ENCODE measurements around the gene FCGR1A.
"Not testable (repeated sequence)": the region's sequence is repeated elsewhere in the genome, so short reads cannot be mapped to it uniquely, and the experiment has no call there.

DNA sequence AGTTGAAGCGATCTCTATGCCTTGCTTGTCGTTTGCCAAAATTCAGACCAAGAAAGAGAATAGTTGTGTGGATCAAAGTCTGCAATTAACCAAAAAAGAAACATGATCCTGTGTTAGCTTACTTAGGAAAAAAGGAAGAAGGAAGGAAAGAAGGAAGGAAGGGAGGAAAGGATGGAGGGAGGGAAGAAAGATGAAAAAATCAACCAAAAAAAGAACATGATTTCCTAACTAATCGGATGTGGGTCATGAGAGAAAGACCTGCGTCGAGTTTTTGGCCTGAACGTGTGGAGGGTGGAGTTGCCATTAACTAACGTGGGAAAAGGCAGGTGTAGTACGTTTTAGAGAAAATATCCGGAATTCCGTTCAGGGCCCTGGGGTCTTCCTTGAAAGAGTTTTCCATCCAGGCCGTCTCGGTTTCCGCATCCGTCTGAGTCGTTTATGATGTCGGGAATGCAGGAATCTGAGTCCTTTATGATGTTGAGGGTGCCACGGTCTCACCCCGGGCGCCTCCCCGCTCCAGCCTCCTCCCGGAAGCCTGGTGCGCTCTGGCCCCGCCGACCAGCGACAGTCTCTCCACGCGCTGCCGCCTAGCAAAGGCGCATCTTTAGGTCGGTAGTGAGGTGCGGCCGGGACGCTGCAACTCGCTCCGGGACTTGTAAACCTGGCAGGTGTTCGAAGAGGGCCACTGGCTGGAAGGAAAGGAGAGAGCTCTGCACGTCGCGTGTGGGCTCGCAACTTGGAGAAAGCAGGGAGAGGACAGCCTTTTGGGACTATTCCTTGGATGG is 34.9 kb upstream of the FCGR1A start:
- TF ChIP-seq, protein P1, sequence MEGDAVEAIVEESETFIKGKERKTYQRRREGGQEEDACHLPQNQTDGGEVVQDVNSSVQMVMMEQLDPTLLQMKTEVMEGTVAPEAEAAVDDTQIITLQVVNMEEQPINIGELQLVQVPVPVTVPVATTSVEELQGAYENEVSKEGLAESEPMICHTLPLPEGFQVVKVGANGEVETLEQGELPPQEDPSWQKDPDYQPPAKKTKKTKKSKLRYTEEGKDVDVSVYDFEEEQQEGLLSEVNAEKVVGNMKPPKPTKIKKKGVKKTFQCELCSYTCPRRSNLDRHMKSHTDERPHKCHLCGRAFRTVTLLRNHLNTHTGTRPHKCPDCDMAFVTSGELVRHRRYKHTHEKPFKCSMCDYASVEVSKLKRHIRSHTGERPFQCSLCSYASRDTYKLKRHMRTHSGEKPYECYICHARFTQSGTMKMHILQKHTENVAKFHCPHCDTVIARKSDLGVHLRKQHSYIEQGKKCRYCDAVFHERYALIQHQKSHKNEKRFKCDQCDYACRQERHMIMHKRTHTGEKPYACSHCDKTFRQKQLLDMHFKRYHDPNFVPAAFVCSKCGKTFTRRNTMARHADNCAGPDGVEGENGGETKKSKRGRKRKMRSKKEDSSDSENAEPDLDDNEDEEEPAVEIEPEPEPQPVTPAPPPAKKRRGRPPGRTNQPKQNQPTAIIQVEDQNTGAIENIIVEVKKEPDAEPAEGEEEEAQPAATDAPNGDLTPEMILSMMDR (conservative IDR thresholded peaks at IDR 0.05; ENCODE audit: low read length), result not testable (repeated sequence)
- not testable (repeated sequence) for TF ChIP-seq EZH2phosphoT487 (IDR thresholded peaks at IDR 0.05; ENCODE audit: borderline replicate concordance)
